IPS DF 19.7 (cell line): ENCODE data around the gene PARVB.
A peak's percentile ranks its signal among the peaks of the same experiment; 100 is the strongest.

Experiments
- DNase-seq: peaks from one replicate; pipeline ENCODE4 v3.0.0-alpha.2; 2013; ENCODE audit warnings: low read depth, low spot score

The PARVB gene

GRCh38 chr22:44024288-44024921, at the start of gene PARVB:
Gene PARVB (plus strand): TSS chr22:44024302. CDS start chr22:44024340, 38 bp downstream.
- no peak for DNase-seq

- no peak for DNase-seq
Observed at GRCh38 chr22:43975041-43975440, 49.1 kb upstream of the PARVB start.

- DNase-seq, result no peak
Observed at GRCh38 chr22:43976861-43977795, 47.0 kb upstream of the PARVB start.

- DNase-seq, result no peak
Observed at GRCh38 chr22:43978558-43978957, 45.5 kb upstream of the PARVB start.

- DNase-seq, result no peak
Observed at GRCh38 chr22:43980579-43980978, 43.5 kb upstream of the PARVB start.

- no peak for DNase-seq
Observed at GRCh38 chr22:43980996-43981395, 43.1 kb upstream of the PARVB start.

- DNase-seq, result no peak
Observed at GRCh38 chr22:43983808-43984207, 40.3 kb upstream of the PARVB start.

GRCh38 chr22:43985532-43985931, 38.6 kb upstream of the PARVB start:
- no peak for DNase-seq

- DNase-seq, result no peak
Observed at GRCh38 chr22:43988116-43988820, 35.8 kb upstream of the PARVB start.

- DNase-seq, result no peak
Observed at GRCh38 chr22:43988960-43989359, 35.1 kb upstream of the PARVB start.

GRCh38 chr22:43990044-43990443, 34.1 kb upstream of the PARVB start:
- DNase-seq, result no peak

GRCh38 chr22:43991316-43992020, 32.6 kb upstream of the PARVB start:
- DNase-seq, result no peak

GRCh38 chr22:43992331-43992821, 31.7 kb upstream of the PARVB start:
- no peak for DNase-seq

GRCh38 chr22:43993072-43993760, 30.9 kb upstream of the PARVB start:
- DNase-seq, result peak; percentile 17

- no peak for DNase-seq
Observed at GRCh38 chr22:43994006-43994405, 30.1 kb upstream of the PARVB start.

- no peak for DNase-seq
Observed at GRCh38 chr22:43994416-43994815, 29.7 kb upstream of the PARVB start.

GRCh38 chr22:43995057-43995685, 28.9 kb upstream of the PARVB start:
- DNase-seq, result no peak

- DNase-seq, result no peak
Observed at GRCh38 chr22:43995798-43996169, 28.3 kb upstream of the PARVB start.

- no peak for DNase-seq
Observed at GRCh38 chr22:43996170-43996980, 27.7 kb upstream of the PARVB start.

GRCh38 chr22:43996981-43997265, 27.2 kb upstream of the PARVB start:
- peak; percentile 35 for DNase-seq
